H1 (cell line): ENCODE data around the gene APLP1. TPM values are rescaled to one million over a fixed set of nuclear protein-coding genes. Genes with fewer than 3 reads are reported as not detected.

Experiments
- CTCF ChIA-PET: fragments of 300-600 bp; sonication (Branson Sonifier 250); formaldehyde crosslinking; loops from one replicate; lab custom pipeline; 2021; ENCODE audit not compliant: partially characterized antibody; lab: Charles Lee
- POLR2A ChIA-PET: fragments of 300-600 bp; sonication (Branson Sonifier 250); formaldehyde crosslinking; loops from one replicate; lab custom pipeline; 2021; ENCODE audit warnings: inconsistent platforms; ENCODE audit not compliant: partially characterized antibody; lab: Charles Lee
- DNase-seq, 2 experiments: peaks; one replicate each; pipeline versions ENCODE4 v3.0.0 to v3.0.0-alpha.2; 2010 to 2022; ENCODE audit warnings: low spot score in 2 of 2, low read depth in 1 of 2, mixed read lengths in 1 of 2
- FAIRE-seq: peaks from 2 replicates; lab custom pipeline; 2011; peaks lifted over from hg19 to GRCh38; lab: Jason Lieb, UNC
- H2AFZ ChIP-seq: 2 replicates; pipeline ENCODE4 v1.8.1; 2012; ENCODE audit warnings: low read length, inconsistent platforms
- H2AK5ac ChIP-seq: 2 replicates; pipeline ENCODE4 v1.6.1; 2013; ENCODE audit warnings: low read depth, low read length
- H2BK120ac ChIP-seq: replicated peaks from 2 replicates; pipeline ENCODE3; 2013; ENCODE audit warnings: low read depth, low read length, inconsistent platforms
- H2BK12ac ChIP-seq: 2 replicates; pipeline ENCODE4 v1.6.1; 2013; ENCODE audit warnings: low read depth, low read length
- H2BK15ac ChIP-seq: 2 replicates; pipeline ENCODE4 v1.6.1; 2013; ENCODE audit warnings: low read length
- H2BK20ac ChIP-seq: 2 replicates; pipeline ENCODE4 v1.6.1; 2013; ENCODE audit warnings: low read length
- H2BK5ac ChIP-seq: 2 replicates; pipeline ENCODE4 v1.6.1; 2013; ENCODE audit warnings: low read depth, low read length
- H3K14ac ChIP-seq: 2 replicates; pipeline ENCODE4 v1.6.1; 2013; ENCODE audit warnings: inconsistent platforms; ENCODE audit not compliant: insufficient read length
- H3K18ac ChIP-seq: 2 replicates; pipeline ENCODE4 v1.6.1; 2013; ENCODE audit warnings: low read length; ENCODE audit errors: extremely low read depth
- H3K23ac ChIP-seq: 2 replicates; pipeline ENCODE4 v1.6.1; 2013; ENCODE audit warnings: inconsistent platforms; ENCODE audit not compliant: insufficient read length
- H3K23me2 ChIP-seq: 2 replicates; pipeline ENCODE4 v1.6.1; 2013; ENCODE audit warnings: low read depth, low read length
- H3K27ac ChIP-seq: 2 replicates; pipeline ENCODE4 v1.6.1; 2011; ENCODE audit warnings: low read depth, low read length, inconsistent platforms
- H3K27me3 ChIP-seq, 4 experiments: replicated peaks in 1 of 4; 1 replicate in 1 of 4; 2 replicates in 3 of 4; pipeline versions ENCODE4 v1.6.1 to v1.8.1; 2011 to 2013; ENCODE audit warnings: low read length in 3 of 4, mild to moderate bottlenecking in 3 of 4, inconsistent platforms in 2 of 4, mixed read lengths in 2 of 4, moderate library complexity in 1 of 4; ENCODE audit not compliant: control insufficient read depth in 3 of 4, insufficient read depth in 3 of 4; ENCODE audit errors: extremely low read depth in 1 of 4
- H3K36me3 ChIP-seq, 4 experiments: 2 replicates each; pipeline versions ENCODE4 v1.6.1 to v1.8.1; 2011 to 2013; ENCODE audit warnings: mild to moderate bottlenecking in 4 of 4, low read length in 3 of 4, moderate library complexity in 2 of 4, control low read depth in 1 of 4, inconsistent platforms in 1 of 4; ENCODE audit not compliant: insufficient read depth in 4 of 4, control insufficient read depth in 2 of 4
- H3K4ac ChIP-seq: replicated peaks from 2 replicates; pipeline ENCODE3; 2013; ENCODE audit warnings: low read length, low read depth, mixed read lengths, inconsistent platforms; ENCODE audit not compliant: insufficient read length
- H3K4me1 ChIP-seq, 4 experiments: replicated peaks in 1 of 4; 1 replicate in 1 of 4; 2 replicates in 3 of 4; pipeline versions ENCODE4 v1.6.1 to v1.8.1; 2011 to 2013; ENCODE audit warnings: low read length in 3 of 4, inconsistent platforms in 2 of 4, mixed read lengths in 1 of 4; ENCODE audit not compliant: insufficient read depth in 4 of 4, control insufficient read depth in 3 of 4
- H3K4me2 ChIP-seq, 2 experiments: 2 replicates each; pipeline versions ENCODE4 v1.6.1 to v1.8.1; 2011 to 2013; ENCODE audit warnings: low read depth in 2 of 2, low read length in 2 of 2, control low read depth in 1 of 2, inconsistent platforms in 1 of 2, mild to moderate bottlenecking in 1 of 2; ENCODE audit not compliant: insufficient read depth in 1 of 2
- H3K4me3 ChIP-seq, 4 experiments: fragments of 200-600, 300-600 bp in 1 of 4; sonication (generic), shearing (Covaris generic), sonication (Bioruptor Twin) in 1 of 4; 2 replicates each; pipeline versions ENCODE4 v1.5.1 to v1.8.1; 2011 to 2016; ENCODE audit warnings: low read length in 4 of 4, low read depth in 3 of 4, control low read depth in 2 of 4, inconsistent platforms in 2 of 4, mild to moderate bottlenecking in 2 of 4, mixed read lengths in 1 of 4, moderate library complexity in 1 of 4; ENCODE audit not compliant: insufficient read depth in 2 of 4; ENCODE audit errors: extremely low read depth in 1 of 4
- H3K56ac ChIP-seq: replicated peaks from 2 replicates; pipeline ENCODE3; 2013; ENCODE audit warnings: low read depth, mild to moderate bottlenecking, mixed read lengths, low read length, inconsistent platforms; ENCODE audit not compliant: insufficient read length
- H3K79me1 ChIP-seq: 2 replicates; pipeline ENCODE4 v1.6.1; 2013; ENCODE audit warnings: low read depth, low read length, control low read depth
- H3K79me2 ChIP-seq, 2 experiments: 2 replicates each; pipeline versions ENCODE4 v1.6.1 to v1.8.1; 2012 to 2013; ENCODE audit warnings: low read length in 2 of 2, mild to moderate bottlenecking in 2 of 2, inconsistent platforms in 1 of 2; ENCODE audit not compliant: insufficient read depth in 2 of 2, control insufficient read depth in 1 of 2
- H3K9ac ChIP-seq, 4 experiments: replicated peaks in 1 of 4; 1 replicate in 1 of 4; 2 replicates in 3 of 4; pipeline versions ENCODE4 v1.6.1 to v1.8.1; 2011 to 2013; ENCODE audit warnings: low read depth in 3 of 4, low read length in 3 of 4, control low read depth in 2 of 4, mild to moderate bottlenecking in 2 of 4, moderate library complexity in 2 of 4, inconsistent platforms in 1 of 4; ENCODE audit errors: extremely low read depth in 1 of 4
- H3K9me3 ChIP-seq, 2 experiments: 2 replicates each; pipeline versions ENCODE4 v1.6.1 to v1.8.1; 2012 to 2013; ENCODE audit warnings: mild to moderate bottlenecking in 2 of 2, moderate library complexity in 2 of 2, control low read depth in 1 of 2, inconsistent platforms in 1 of 2, low read depth in 1 of 2, low read length in 1 of 2, mixed read lengths in 1 of 2; ENCODE audit not compliant: insufficient read depth in 2 of 2
- H4K20me1 ChIP-seq, 2 experiments: replicated peaks in 1 of 2; 2 replicates each; pipeline versions ENCODE3 to v1.8.1; 2011 to 2013; ENCODE audit warnings: inconsistent platforms in 2 of 2, low read length in 2 of 2, mild to moderate bottlenecking in 1 of 2; ENCODE audit not compliant: insufficient read depth in 2 of 2, control insufficient read depth in 1 of 2
- H4K5ac ChIP-seq: 2 replicates; pipeline ENCODE4 v1.6.1; 2013; ENCODE audit warnings: low read length, low read depth, mixed read lengths, inconsistent platforms; ENCODE audit not compliant: insufficient read length
- H4K8ac ChIP-seq: 2 replicates; pipeline ENCODE4 v1.8.0; 2013; ENCODE audit warnings: mild to moderate bottlenecking, moderate library complexity, low read length, inconsistent platforms; ENCODE audit not compliant: insufficient read depth; ENCODE audit errors: extremely low read depth
- H4K91ac ChIP-seq: replicated peaks from 2 replicates; pipeline ENCODE3; 2013; ENCODE audit warnings: low read length, mixed read lengths, inconsistent platforms; ENCODE audit not compliant: insufficient read length
- KDM1A ChIP-seq: fragments of 200-600, 300-600 bp; sonication (generic); IDR thresholded peaks from 2 replicates; pipeline ENCODE4 v1.7.1; 2016; ENCODE audit warnings: mild to moderate bottlenecking, low read length, borderline replicate concordance
- SP1 ChIP-seq: IDR thresholded peaks from 2 replicates; pipeline ENCODE4 v1.6.1; 2011; ENCODE audit warnings: low read depth, low read length
- SP2 ChIP-seq: IDR thresholded peaks from 2 replicates; pipeline ENCODE4 v1.6.1; 2012; ENCODE audit warnings: mild to moderate bottlenecking, low read length, inconsistent platforms
- TBP ChIP-seq: IDR thresholded peaks from 2 replicates; pipeline ENCODE4 v1.6.1; 2011; ENCODE audit warnings: low read depth, low read length, improper control_type of control experiment
- WGBS, 2 experiments: shearing (Covaris generic) in 1 of 2; methylation state at CpG; one replicate each; pipeline versions ENCODE4 v1.1.6 to v1.1.7; 2013 to 2015; ENCODE audit warnings: low lambda C conversion rate in 2 of 2, mixed read lengths in 2 of 2, inconsistent platforms in 1 of 2, low coverage in 1 of 2, missing lambda C conversion rate in 1 of 2; ENCODE audit not compliant: insufficient replicate concordance in 2 of 2, insufficient coverage in 1 of 2, insufficient read length in 1 of 2; ENCODE audit errors: extremely low coverage in 1 of 2, missing lambda C conversion rate in 1 of 2; 5-methylcytosine and 5-hydroxymethylcytosine counted together
- polyA plus RNA-seq, 7 experiments: library from polyadenylated mRNA; depleted of rRNA in 3 of 7; stranded (reverse) in 5 of 7; unstranded in 2 of 7; fragments of >200 nt in 5 of 7; fragments of 200-250 nt in 2 of 7; gene quantifications; 1 replicate in 5 of 7; 2 replicates in 1 of 7; 4 replicates in 1 of 7; pipeline versions ENCODE4 v1.2.1 to v1.2.3, GENCODE V29; 2011 to 2013; ENCODE audit warnings: missing spikeins in 2 of 7, mixed read lengths in 2 of 7
- total RNA-seq: library from RNA; stranded (reverse); fragmentation: NEBNext Ultra II Directional; extraction: Animal tissue kit (Norgen Biotek cat#: 25700); gene quantifications from 2 replicates; pipeline ENCODE4 v1.2.1, GENCODE V29; 2021

Gene APLP1
- total and polyA plus RNA-seq, 2 of the 8 experiments (the other 6 are each of a cell fraction or from before 2014, with no cell fraction given) = 19.9 to 22.0 TPM

DNA sequence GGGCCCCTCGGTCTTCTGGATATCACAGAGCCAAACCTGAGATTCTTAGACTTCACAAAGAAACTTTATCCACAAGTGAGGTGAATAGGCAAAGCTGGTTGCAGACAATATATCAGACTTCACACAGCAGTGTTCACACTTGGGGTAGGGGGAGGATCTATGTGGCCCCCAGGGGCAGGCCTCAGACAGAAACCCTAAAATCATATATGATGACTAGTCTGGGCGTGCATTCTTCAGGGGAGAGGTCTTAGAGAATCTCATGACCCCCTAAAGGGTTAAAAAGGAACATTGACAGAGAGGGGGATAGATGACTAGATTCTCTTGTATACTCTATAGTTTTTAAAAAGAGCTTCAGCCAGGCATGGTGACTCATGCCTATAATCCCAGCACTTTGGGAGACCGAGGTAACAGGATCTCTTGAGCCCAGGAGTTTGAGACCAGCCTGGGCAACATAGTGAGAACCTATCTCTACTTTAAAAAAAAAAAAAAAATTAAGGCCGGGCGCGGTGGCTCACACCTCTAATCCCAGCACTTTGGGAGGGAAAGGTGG is 36.9 kb downstream of the APLP1 start:
- no peak overlapping the region for H4K8ac ChIP-seq
- H3K9me3 ChIP-seq = no peaks in the 10 kb centered on the region
- no peaks in the 10 kb centered on the region for H3K27me3 ChIP-seq
- H3K23me2 ChIP-seq = peaks cover 8% of the 10 kb centered on the region
- no peak overlapping the region for H2BK20ac ChIP-seq
- H3K14ac ChIP-seq = no peak overlapping the region
- H4K91ac ChIP-seq = no peak overlapping the region
- H3K4me1 ChIP-seq = peaks cover 0 to 28% (median 12%) of the 10 kb centered on the region in 4 experiments; a peak in 6 of 7 replicates
- no peak overlapping the region for H2AFZ ChIP-seq
- ChIA-PET CTCF (interaction anchor here (0.6 to 1.4 kb wide), 3 partner anchors 19 to 89 kb away, joined by 3 to 4 read pairs (median 3); partner anchors contain the start of gene SDHAF1), POLR2A (interaction anchor here (0.7 kb wide), 1 partner anchor 26 kb away, joined by 3 read pairs; no protein-coding TSS in a partner anchor)
- H3K4me2 ChIP-seq = no peak overlapping the region
- H3K79me1 ChIP-seq = no peaks in the 10 kb centered on the region
- no peak overlapping the region for H3K18ac ChIP-seq
- no peak overlapping the region for H3K9ac ChIP-seq
- H4K5ac ChIP-seq = no peak overlapping the region
- no peak overlapping the region for H2AK5ac ChIP-seq
- H3K56ac ChIP-seq = no peak overlapping the region
- no peak overlapping the region for H3K23ac ChIP-seq
- H2BK12ac ChIP-seq = no peak overlapping the region
- H3K27ac ChIP-seq = no peak overlapping the region
- no peak overlapping the region for H2BK15ac ChIP-seq
- no peaks in the 10 kb centered on the region for H4K20me1 ChIP-seq
- H2BK120ac ChIP-seq = no peak overlapping the region
- no peak for FAIRE-seq
- no peak overlapping the region for H2BK5ac ChIP-seq
- H3K4ac ChIP-seq = no peak overlapping the region
- no peaks in the 10 kb centered on the region for H3K79me2 ChIP-seq
- no peak overlapping the region for H3K4me3 ChIP-seq
- 72% methylated on average over 3 of the region's 6 CpGs; no CpG with 5 or more reads in 1 of the 2 experiments for WGBS, 2 experiments
- no peak for DNase-seq
- H3K36me3 ChIP-seq = no peaks in the 10 kb centered on the region
- TF ChIP-seq TBP = no peak
- no peak for TF ChIP-seq SP2
- no peak for TF ChIP-seq SP1
- no peak for TF ChIP-seq KDM1A
